Neural progenitor cell (in vitro differentiated cells): ENCODE data around the gene TCTN3. TPM values are rescaled to one million over a fixed set of nuclear protein-coding genes. Genes with fewer than 3 reads are reported as not detected.

Source experiments
- DNase-seq: peaks from one replicate; pipeline ENCODE4 v3.0.0-alpha.2; 2016; ENCODE audit warnings: low spot score
- H2AFZ ChIP-seq: fragments of 200-600 bp; sonication (generic); replicated peaks from 2 replicates; pipeline ENCODE4 v1.6.1; 2016; ENCODE audit warnings: antibody characterized with exemption
- H3F3A ChIP-seq: fragments of 200-600 bp; sonication (generic); 2 replicates; pipeline ENCODE4 v1.6.1; 2016; ENCODE audit warnings: antibody characterized with exemption, low read depth
- H3K27ac ChIP-seq: fragments of 200-600 bp; sonication (generic); 2 replicates; pipeline ENCODE4 v1.5.1; 2016; ENCODE audit warnings: mild to moderate bottlenecking
- H3K27me3 ChIP-seq: fragments of 200-600 bp; sonication (generic); 2 replicates; pipeline ENCODE4 v1.6.1; 2016; ENCODE audit warnings: mild to moderate bottlenecking, moderate library complexity
- H3K36me3 ChIP-seq: fragments of 200-600 bp; sonication (generic); 2 replicates; pipeline ENCODE4 v1.5.1; 2016
- H3K4me1 ChIP-seq: fragments of 200-600 bp; sonication (generic); 2 replicates; pipeline ENCODE4 v1.6.1; 2016; ENCODE audit warnings: mixed run types
- H3K4me2 ChIP-seq: fragments of 200-600 bp; sonication (generic); 2 replicates; pipeline ENCODE4 v1.6.1; 2016
- H3K4me3 ChIP-seq: fragments of 200-600 bp; sonication (generic); 2 replicates; pipeline ENCODE4 v1.5.1; 2016
- H3K79me2 ChIP-seq: fragments of 200-600 bp; sonication (generic); 2 replicates; pipeline ENCODE4 v1.6.1; 2016; ENCODE audit warnings: low read depth
- H3K9ac ChIP-seq: fragments of 200-600 bp; sonication (generic); 2 replicates; pipeline ENCODE4 v1.6.1; 2016
- H3K9me3 ChIP-seq: fragments of 200-600 bp; sonication (generic); 2 replicates; pipeline ENCODE4 v1.5.1; 2016; ENCODE audit warnings: low read depth
- H4K20me1 ChIP-seq: fragments of 200-600 bp; sonication (generic); 2 replicates; pipeline ENCODE4 v1.6.1; 2016; ENCODE audit warnings: low read depth
- H3K27ac Mint-ChIP-seq: 3 replicates; pipeline ENCODE4 v1.8.0; 2021; ENCODE audit warnings: mixed read lengths
- H3K27me3 Mint-ChIP-seq: 2 replicates; pipeline ENCODE4 v1.8.0; 2022; ENCODE audit warnings: low read depth, mild to moderate bottlenecking, inconsistent platforms, moderate library complexity, mixed read lengths; ENCODE audit not compliant: insufficient read depth
- H3K36me3 Mint-ChIP-seq: 3 replicates; pipeline ENCODE4 v1.8.0; 2021; ENCODE audit warnings: mixed read lengths
- H3K4me1 Mint-ChIP-seq: 3 replicates; pipeline ENCODE4 v1.8.0; 2021; ENCODE audit warnings: mixed read lengths
- H3K4me3 Mint-ChIP-seq: 3 replicates; pipeline ENCODE4 v1.8.0; 2021; ENCODE audit warnings: mild to moderate bottlenecking, moderate library complexity, mixed read lengths
- H3K9me3 Mint-ChIP-seq: 3 replicates; pipeline ENCODE4 v1.8.0; 2020; ENCODE audit warnings: mixed read lengths
- EZH2 ChIP-seq: fragments of 200-600 bp; sonication (generic); IDR thresholded peaks from 2 replicates; pipeline ENCODE4 v1.6.1; 2017; ENCODE audit warnings: antibody characterized with exemption, mild to moderate bottlenecking, moderate library complexity
- EZH2phosphoT487 ChIP-seq: fragments of 200-600 bp; sonication (generic); IDR thresholded peaks from 2 replicates; pipeline ENCODE4 v1.6.1; 2017; ENCODE audit warnings: antibody characterized with exemption
- total RNA-seq: library from RNA; depleted of rRNA; stranded (reverse); fragments of >200 nt; gene quantifications from 2 replicates; pipeline ENCODE4 v1.2.3, GENCODE V29; 2015; ENCODE audit warnings: low replicate concordance
- TF ChIP-seq, protein P1 (sequence below): fragments of 200-600 bp; sonication (generic); IDR thresholded peaks from 2 replicates; pipeline ENCODE4 v1.5.1; 2017; ENCODE audit warnings: antibody characterized with exemption, mild to moderate bottlenecking

Gene TCTN3
- total RNA-seq, 1 donor from 2014 or later = 45.9 TPM

- no peaks in the 10 kb centered on the region for H3K4me1 Mint-ChIP-seq
- no peak overlapping the region for H3K27ac ChIP-seq
- H3K4me1 ChIP-seq = no peaks in the 10 kb centered on the region
- H3K4me2 ChIP-seq = no peak overlapping the region
- no peaks in the 10 kb centered on the region for H3K27me3 ChIP-seq
- no peaks in the 10 kb centered on the region for H3K9me3 ChIP-seq
- H3F3A ChIP-seq = no peaks in the 10 kb centered on the region
- TF ChIP-seq, protein P1, sequence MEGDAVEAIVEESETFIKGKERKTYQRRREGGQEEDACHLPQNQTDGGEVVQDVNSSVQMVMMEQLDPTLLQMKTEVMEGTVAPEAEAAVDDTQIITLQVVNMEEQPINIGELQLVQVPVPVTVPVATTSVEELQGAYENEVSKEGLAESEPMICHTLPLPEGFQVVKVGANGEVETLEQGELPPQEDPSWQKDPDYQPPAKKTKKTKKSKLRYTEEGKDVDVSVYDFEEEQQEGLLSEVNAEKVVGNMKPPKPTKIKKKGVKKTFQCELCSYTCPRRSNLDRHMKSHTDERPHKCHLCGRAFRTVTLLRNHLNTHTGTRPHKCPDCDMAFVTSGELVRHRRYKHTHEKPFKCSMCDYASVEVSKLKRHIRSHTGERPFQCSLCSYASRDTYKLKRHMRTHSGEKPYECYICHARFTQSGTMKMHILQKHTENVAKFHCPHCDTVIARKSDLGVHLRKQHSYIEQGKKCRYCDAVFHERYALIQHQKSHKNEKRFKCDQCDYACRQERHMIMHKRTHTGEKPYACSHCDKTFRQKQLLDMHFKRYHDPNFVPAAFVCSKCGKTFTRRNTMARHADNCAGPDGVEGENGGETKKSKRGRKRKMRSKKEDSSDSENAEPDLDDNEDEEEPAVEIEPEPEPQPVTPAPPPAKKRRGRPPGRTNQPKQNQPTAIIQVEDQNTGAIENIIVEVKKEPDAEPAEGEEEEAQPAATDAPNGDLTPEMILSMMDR = no peak
- TF ChIP-seq EZH2 = no peak
- no peak for TF ChIP-seq EZH2phosphoT487
- H3K27ac Mint-ChIP-seq = no peak overlapping the region
- peaks cover 9% of the 10 kb centered on the region for H3K9me3 Mint-ChIP-seq
- H3K79me2 ChIP-seq = no peaks in the 10 kb centered on the region
- H3K9ac ChIP-seq = no peak overlapping the region
- DNase-seq = no peak
- no peaks in the 10 kb centered on the region for H3K36me3 Mint-ChIP-seq
- H3K4me3 Mint-ChIP-seq = no peak overlapping the region
- H4K20me1 ChIP-seq = no peaks in the 10 kb centered on the region
- H3K27me3 Mint-ChIP-seq = peaks cover 5% of the 10 kb centered on the region
- H3K4me3 ChIP-seq = no peak overlapping the region
- no peak overlapping the region for H2AFZ ChIP-seq
- no peaks in the 10 kb centered on the region for H3K36me3 ChIP-seq
Measured at GRCh38 chr10:95706573-95706972, 12.8 kb upstream of the TCTN3 start.

GRCh38 chr10:95698415-95698814 lies 4.7 kb upstream of the TCTN3 start:
- H4K20me1 ChIP-seq = no peaks in the 10 kb centered on the region
- no peak overlapping the region for H3K4me3 ChIP-seq
- no peak for DNase-seq
- no peak overlapping the region for H3K4me2 ChIP-seq
- H3K9me3 Mint-ChIP-seq = peaks cover 11% of the 10 kb centered on the region
- TF ChIP-seq EZH2phosphoT487 = no peak
- TF ChIP-seq EZH2 = no peak
- TF ChIP-seq, protein P1 = no peak
- no peaks in the 10 kb centered on the region for H3K9me3 ChIP-seq
- H3K4me1 ChIP-seq = no peaks in the 10 kb centered on the region
- no peak overlapping the region for H3K27ac Mint-ChIP-seq
- no peak overlapping the region for H3K4me3 Mint-ChIP-seq
- H3K27me3 ChIP-seq = no peaks in the 10 kb centered on the region
- peaks cover 3% of the 10 kb centered on the region for H3K79me2 ChIP-seq
- no peaks in the 10 kb centered on the region for H3K36me3 ChIP-seq
- no peaks in the 10 kb centered on the region for H3K4me1 Mint-ChIP-seq
- no peaks in the 10 kb centered on the region for H3F3A ChIP-seq
- no peak overlapping the region for H3K27ac ChIP-seq
- no peaks in the 10 kb centered on the region for H3K36me3 Mint-ChIP-seq
- H2AFZ ChIP-seq = no peak overlapping the region
- no peak overlapping the region for H3K9ac ChIP-seq
- no peaks in the 10 kb centered on the region for H3K27me3 Mint-ChIP-seq

GRCh38 chr10:95697429-95697828 lies 3.7 kb upstream of the TCTN3 start:
- Histone ChIP-seq H3K4me2 (no peak overlapping the region), H3K27ac (no peak overlapping the region), H3K4me3 (no peak overlapping the region), H3K36me3 (no peaks in the 10 kb centered on the region), H3K79me2 (peaks cover 13% of the 10 kb centered on the region), H4K20me1 (no peaks in the 10 kb centered on the region), H3K9ac (no peak overlapping the region), H3K9me3 (no peaks in the 10 kb centered on the region), H2AFZ (no peak overlapping the region), H3F3A (no peaks in the 10 kb centered on the region), H3K4me1 (peaks cover 4% of the 10 kb centered on the region), H3K27me3 (no peaks in the 10 kb centered on the region)
- H3K9me3 Mint-ChIP-seq = peaks cover 11% of the 10 kb centered on the region
- TF ChIP-seq, protein P1 = no peak
- TF ChIP-seq EZH2phosphoT487 (no peak), EZH2 (no peak)
- no peaks in the 10 kb centered on the region for H3K27me3 Mint-ChIP-seq
- H3K4me1 Mint-ChIP-seq = peaks cover 5% of the 10 kb centered on the region
- no peak overlapping the region for H3K4me3 Mint-ChIP-seq
- no peak overlapping the region for H3K27ac Mint-ChIP-seq
- DNase-seq = no peak
- no peaks in the 10 kb centered on the region for H3K36me3 Mint-ChIP-seq
